GM12878 (cell line): Measurements from ENCODE around the gene INHBA. TPM values are rescaled to one million over a fixed set of nuclear protein-coding genes. Genes with fewer than 3 reads are reported as not detected.

Experiments used
- EP300 ChIP-seq, 2 experiments: fragments of 150-350 bp in 1 of 2; IDR thresholded peaks; 2 replicates each; pipeline ENCODE4 v1.6.1; 2011 to 2012; ENCODE audit warnings: low read depth in 2 of 2, low read length in 2 of 2, borderline replicate concordance in 1 of 2, improper control_type of control experiment in 1 of 2, inconsistent platforms in 1 of 2; ENCODE audit not compliant: control insufficient read depth in 1 of 2
- RCOR1 ChIP-seq: conservative IDR thresholded peaks from 2 replicates; pipeline ENCODE4 v1.6.1; 2012; ENCODE audit warnings: low read depth, low read length, improper control_type of control experiment
- RUNX3 ChIP-seq: IDR thresholded peaks from 2 replicates; pipeline ENCODE4 v1.6.1; 2012; ENCODE audit warnings: low read length, inconsistent platforms
- SMAD1 ChIP-seq: fragments of 450-650 bp; IDR thresholded peaks from 2 replicates; pipeline ENCODE4 v1.6.1; 2018; ENCODE audit warnings: mild to moderate bottlenecking, low read depth; ENCODE audit not compliant: partially characterized antibody
- SPI1 ChIP-seq: IDR thresholded peaks from 2 replicates; pipeline ENCODE4 v1.6.1; 2011; ENCODE audit warnings: low read depth, mild to moderate bottlenecking, low read length, moderate library complexity, borderline replicate concordance; ENCODE audit not compliant: insufficient read depth
- STAT1 ChIP-seq: fragments of 450-650 bp; conservative IDR thresholded peaks from 2 replicates; pipeline ENCODE4 v1.6.1; 2014; ENCODE audit warnings: antibody characterized with exemption, mild to moderate bottlenecking
- TCF7 ChIP-seq: IDR thresholded peaks from 2 replicates; pipeline ENCODE4 v1.6.1; 2014; ENCODE audit warnings: antibody characterized with exemption, borderline replicate concordance
- polyA plus RNA-seq, 11 experiments: library from polyadenylated mRNA; depleted of rRNA in 4 of 11; unstranded in 6 of 11; stranded (reverse) in 5 of 11; fragments of >200 nt; fragmentation: Nextera tagmentation in 4 of 11; fragmentation: Illumina TruSeq in 1 of 11; extraction: Ambion mirVana in 4 of 11; extraction: Trizol in 1 of 11; gene quantifications; 1 replicate in 1 of 11; 2 replicates in 10 of 11; pipeline versions ENCODE4 v1.2.1 to v1.2.3, GENCODE V29; 2011 to 2016; ENCODE audit warnings: inconsistent platforms in 2 of 11, missing spikeins in 2 of 11, low read depth in 1 of 11
- total RNA-seq, 4 experiments: library from RNA; depleted of rRNA in 3 of 4; stranded (reverse); fragments of >200 nt in 3 of 4; fragmentation: Illumina TruSeq in 1 of 4; extraction: Trizol in 1 of 4; gene quantifications; 2 replicates each; pipeline versions ENCODE4 v1.2.1 to v1.2.3, GENCODE V29; 2013 to 2021
- TF ChIP-seq, protein P1 (sequence below), 3 experiments: IDR thresholded peaks in 2 of 3; conservative IDR thresholded peaks in 1 of 3; 2 replicates each; pipeline ENCODE4 v1.5.1; 2011; ENCODE audit warnings: low read depth in 3 of 3, low read length in 3 of 3, mild to moderate bottlenecking in 3 of 3, control low read depth in 2 of 3, moderate library complexity in 2 of 3, inconsistent platforms in 1 of 3, mixed read lengths in 1 of 3; ENCODE audit not compliant: control insufficient read depth in 2 of 3, insufficient read depth in 1 of 3; ENCODE audit errors: extremely low read depth in 1 of 3
- TF ChIP-seq, protein P2 (sequence below): IDR thresholded peaks from 2 replicates; pipeline ENCODE4 v1.6.1; 2012; ENCODE audit warnings: low read depth, low read length, improper control_type of control experiment
- TF ChIP-seq, protein P3 (sequence below): fragments of 150-350 bp; IDR thresholded peaks from 2 replicates; pipeline ENCODE4 v1.6.1; 2016; ENCODE audit warnings: low read depth, low read length

The INHBA gene
- total and polyA plus RNA-seq, 10 of the 15 experiments (the other 5 are each of a cell fraction or from before 2014, with no cell fraction given), result 0.04 to 0.05 (median 0.05) TPM; not detected in 6

DNA sequence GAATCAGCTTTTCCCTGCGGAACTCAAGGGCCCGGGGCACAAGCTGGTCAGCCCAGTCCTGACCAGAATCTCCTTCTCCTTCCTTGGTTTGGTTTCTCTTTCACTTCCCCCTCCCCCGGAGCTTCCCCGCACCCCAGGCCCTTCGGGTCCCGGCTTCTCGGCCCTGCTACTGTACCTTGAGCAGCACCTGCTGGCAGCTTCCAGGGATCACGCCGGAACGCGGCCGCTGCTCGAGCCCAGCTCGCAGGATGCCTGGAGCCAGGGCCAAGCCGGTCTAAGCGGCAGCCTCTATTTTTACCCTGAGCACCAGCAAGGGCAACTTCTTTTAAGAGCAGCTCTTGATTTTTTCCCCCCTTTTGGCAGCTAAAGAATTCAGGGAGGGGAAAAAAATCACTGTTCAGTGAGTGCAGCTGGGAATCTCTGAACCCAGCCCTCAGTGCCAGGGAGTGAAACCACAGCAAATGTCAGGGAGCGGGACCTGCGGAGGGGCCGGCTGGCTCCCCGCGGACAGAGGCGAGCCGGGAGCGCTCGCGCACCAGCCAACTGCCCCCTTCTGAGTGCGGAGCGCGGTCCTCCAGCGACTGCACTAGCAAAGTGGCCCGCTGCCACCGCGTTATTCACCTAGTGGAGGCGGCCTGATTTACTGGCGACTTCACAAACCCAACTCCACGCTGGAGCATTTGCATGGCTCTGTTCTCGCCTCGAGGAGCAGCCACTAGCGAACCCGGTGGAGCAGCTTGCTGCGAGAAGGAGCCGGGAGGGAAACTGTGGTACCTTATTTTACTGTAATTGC is 2.4 kb upstream of the INHBA start (continued):
- TF ChIP-seq, protein P1, sequence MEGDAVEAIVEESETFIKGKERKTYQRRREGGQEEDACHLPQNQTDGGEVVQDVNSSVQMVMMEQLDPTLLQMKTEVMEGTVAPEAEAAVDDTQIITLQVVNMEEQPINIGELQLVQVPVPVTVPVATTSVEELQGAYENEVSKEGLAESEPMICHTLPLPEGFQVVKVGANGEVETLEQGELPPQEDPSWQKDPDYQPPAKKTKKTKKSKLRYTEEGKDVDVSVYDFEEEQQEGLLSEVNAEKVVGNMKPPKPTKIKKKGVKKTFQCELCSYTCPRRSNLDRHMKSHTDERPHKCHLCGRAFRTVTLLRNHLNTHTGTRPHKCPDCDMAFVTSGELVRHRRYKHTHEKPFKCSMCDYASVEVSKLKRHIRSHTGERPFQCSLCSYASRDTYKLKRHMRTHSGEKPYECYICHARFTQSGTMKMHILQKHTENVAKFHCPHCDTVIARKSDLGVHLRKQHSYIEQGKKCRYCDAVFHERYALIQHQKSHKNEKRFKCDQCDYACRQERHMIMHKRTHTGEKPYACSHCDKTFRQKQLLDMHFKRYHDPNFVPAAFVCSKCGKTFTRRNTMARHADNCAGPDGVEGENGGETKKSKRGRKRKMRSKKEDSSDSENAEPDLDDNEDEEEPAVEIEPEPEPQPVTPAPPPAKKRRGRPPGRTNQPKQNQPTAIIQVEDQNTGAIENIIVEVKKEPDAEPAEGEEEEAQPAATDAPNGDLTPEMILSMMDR (IDR thresholded peaks at IDR 0.05 in 2 of 3, conservative IDR thresholded peaks at IDR 0.05 in 1 of 3; ENCODE audit: control insufficient read depth in 2 of 3, extremely low read depth in 1 of 3, insufficient read depth in 1 of 3, low read depth in 3 of 3, low read length in 3 of 3), result peak; percentile 68 to 88 (median 82)
- no peak for TF ChIP-seq SMAD1
- TF ChIP-seq, protein P2, sequence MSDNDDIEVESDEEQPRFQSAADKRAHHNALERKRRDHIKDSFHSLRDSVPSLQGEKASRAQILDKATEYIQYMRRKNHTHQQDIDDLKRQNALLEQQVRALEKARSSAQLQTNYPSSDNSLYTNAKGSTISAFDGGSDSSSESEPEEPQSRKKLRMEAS, result no peak
- no peak for TF ChIP-seq TCF7
- TF ChIP-seq STAT1, result no peak
- TF ChIP-seq, protein P3, sequence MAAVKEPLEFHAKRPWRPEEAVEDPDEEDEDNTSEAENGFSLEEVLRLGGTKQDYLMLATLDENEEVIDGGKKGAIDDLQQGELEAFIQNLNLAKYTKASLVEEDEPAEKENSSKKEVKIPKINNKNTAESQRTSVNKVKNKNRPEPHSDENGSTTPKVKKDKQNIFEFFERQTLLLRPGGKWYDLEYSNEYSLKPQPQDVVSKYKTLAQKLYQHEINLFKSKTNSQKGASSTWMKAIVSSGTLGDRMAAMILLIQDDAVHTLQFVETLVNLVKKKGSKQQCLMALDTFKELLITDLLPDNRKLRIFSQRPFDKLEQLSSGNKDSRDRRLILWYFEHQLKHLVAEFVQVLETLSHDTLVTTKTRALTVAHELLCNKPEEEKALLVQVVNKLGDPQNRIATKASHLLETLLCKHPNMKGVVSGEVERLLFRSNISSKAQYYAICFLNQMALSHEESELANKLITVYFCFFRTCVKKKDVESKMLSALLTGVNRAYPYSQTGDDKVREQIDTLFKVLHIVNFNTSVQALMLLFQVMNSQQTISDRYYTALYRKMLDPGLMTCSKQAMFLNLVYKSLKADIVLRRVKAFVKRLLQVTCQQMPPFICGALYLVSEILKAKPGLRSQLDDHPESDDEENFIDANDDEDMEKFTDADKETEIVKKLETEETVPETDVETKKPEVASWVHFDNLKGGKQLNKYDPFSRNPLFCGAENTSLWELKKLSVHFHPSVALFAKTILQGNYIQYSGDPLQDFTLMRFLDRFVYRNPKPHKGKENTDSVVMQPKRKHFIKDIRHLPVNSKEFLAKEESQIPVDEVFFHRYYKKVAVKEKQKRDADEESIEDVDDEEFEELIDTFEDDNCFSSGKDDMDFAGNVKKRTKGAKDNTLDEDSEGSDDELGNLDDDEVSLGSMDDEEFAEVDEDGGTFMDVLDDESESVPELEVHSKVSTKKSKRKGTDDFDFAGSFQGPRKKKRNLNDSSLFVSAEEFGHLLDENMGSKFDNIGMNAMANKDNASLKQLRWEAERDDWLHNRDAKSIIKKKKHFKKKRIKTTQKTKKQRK, result no peak
- TF ChIP-seq SPI1, result peak; percentile 61; the same call in 1 of the 2 replicates
- TF ChIP-seq RUNX3, result no peak
- TF ChIP-seq RCOR1, result no peak
- peak in 1 of 2 experiments; percentile 11; a peak in 1 of 4 replicates for TF ChIP-seq EP300 (IDR thresholded peaks at IDR 0.05; ENCODE audit: borderline replicate concordance in 1 of 2, control insufficient read depth in 1 of 2, low read depth in 2 of 2, low read length in 2 of 2)
